ENCODE data around the gene CGREF1. TPM values are rescaled to one million over a fixed set of nuclear protein-coding genes. Genes with fewer than 3 reads are reported as not detected.

Gene CGREF1
- total RNA-seq, 1 donor from 2014 or later, result 0.43 TPM

DNA sequence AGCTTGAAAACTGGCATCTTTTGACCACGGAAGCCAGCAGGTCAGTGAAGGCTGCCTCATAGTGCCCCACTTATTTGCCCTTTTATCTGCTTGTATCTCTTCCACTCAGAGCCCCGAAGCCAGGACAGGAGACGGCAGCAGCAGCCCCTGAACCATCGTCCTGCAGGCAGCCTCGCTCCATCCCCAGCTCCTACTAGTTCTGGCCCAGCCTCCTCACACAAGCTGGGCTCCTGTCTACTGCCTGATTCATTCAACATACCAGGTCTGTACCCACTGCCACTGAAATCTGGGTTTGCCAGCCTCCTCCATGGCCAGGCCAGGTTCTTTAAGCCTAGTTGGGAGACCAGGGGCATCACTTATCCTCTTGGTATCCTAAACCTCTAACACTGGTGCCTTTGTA lies 51.5 kb downstream of the CGREF1 start:
- intact Hi-C loops (cut with DNase I), result no loop called here
- Histone ChIP-seq H3K4me3 (no peak overlapping the region), H3K4me1 (peaks cover 20% of the 10 kb centered on the region), H3K27ac (no peak overlapping the region), H3K27me3 (no peaks in the 10 kb centered on the region), H3K36me3 (peaks cover 37% of the 10 kb centered on the region), H3K9me3 (no peaks in the 10 kb centered on the region)
- no peak for DNase-seq
- no peak for ATAC-seq
- TF ChIP-seq, protein P1, sequence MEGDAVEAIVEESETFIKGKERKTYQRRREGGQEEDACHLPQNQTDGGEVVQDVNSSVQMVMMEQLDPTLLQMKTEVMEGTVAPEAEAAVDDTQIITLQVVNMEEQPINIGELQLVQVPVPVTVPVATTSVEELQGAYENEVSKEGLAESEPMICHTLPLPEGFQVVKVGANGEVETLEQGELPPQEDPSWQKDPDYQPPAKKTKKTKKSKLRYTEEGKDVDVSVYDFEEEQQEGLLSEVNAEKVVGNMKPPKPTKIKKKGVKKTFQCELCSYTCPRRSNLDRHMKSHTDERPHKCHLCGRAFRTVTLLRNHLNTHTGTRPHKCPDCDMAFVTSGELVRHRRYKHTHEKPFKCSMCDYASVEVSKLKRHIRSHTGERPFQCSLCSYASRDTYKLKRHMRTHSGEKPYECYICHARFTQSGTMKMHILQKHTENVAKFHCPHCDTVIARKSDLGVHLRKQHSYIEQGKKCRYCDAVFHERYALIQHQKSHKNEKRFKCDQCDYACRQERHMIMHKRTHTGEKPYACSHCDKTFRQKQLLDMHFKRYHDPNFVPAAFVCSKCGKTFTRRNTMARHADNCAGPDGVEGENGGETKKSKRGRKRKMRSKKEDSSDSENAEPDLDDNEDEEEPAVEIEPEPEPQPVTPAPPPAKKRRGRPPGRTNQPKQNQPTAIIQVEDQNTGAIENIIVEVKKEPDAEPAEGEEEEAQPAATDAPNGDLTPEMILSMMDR (IDR thresholded peaks at IDR 0.05), result no peak

DNA sequence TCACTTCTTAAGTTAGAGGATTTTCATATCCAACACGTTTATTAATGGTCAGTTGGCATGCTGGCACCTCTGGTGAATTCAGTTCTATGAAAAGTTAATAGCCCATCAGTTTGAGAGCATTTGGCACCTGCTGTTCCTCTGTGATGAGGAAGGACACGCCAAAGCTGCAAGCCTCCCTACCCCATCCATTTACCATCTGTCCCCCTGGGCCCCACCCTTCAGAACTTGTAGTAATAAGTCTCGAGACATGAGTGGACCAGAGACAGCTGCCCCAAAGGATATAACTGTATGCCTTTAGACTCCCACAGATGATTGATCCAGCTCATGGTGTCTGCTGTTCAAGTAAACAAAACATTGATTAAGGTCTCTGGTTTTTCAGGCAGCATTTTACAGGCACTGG lies 53.8 kb downstream of the CGREF1 start:
- Histone ChIP-seq H3K27me3 (no peaks in the 10 kb centered on the region), H3K27ac (no peak overlapping the region), H3K9me3 (no peaks in the 10 kb centered on the region), H3K36me3 (peaks cover 36% of the 10 kb centered on the region), H3K4me1 (peaks cover 9% of the 10 kb centered on the region), H3K4me3 (no peak overlapping the region)
- DNase-seq, result no peak
- intact Hi-C loops (cut with DNase I), result no loop called here
- ATAC-seq, result no peak
- TF ChIP-seq, protein P1 (IDR thresholded peaks at IDR 0.05), result no peak

DNA sequence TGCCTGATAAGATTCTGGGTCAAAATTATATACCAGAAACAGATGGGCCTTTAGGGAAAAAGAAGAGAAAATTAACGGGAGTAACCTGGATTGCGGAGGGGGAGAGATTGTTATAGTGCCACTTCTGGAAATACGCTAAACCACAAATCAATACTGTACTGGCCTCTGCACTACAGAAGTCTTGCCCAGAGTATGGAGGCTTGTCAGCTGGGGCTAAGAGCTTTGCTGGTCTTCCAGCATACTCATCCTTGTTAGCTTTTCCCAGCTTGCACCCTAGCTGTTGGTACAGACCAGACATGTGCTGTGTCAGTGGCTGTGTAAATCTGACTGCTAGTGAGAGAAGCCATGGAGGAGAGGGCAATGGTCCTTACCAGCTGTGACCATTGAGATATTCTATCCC lies 58.6 kb downstream of the CGREF1 start:
- H3K27me3 ChIP-seq, result no peaks in the 10 kb centered on the region
- no peak overlapping the region for H3K27ac ChIP-seq
- DNase-seq (no peak), ATAC-seq (no peak)
- H3K4me3 ChIP-seq, result no peak overlapping the region
- peaks cover 31% of the 10 kb centered on the region for H3K36me3 ChIP-seq
- no peaks in the 10 kb centered on the region for H3K4me1 ChIP-seq
- H3K9me3 ChIP-seq, result no peaks in the 10 kb centered on the region
- TF ChIP-seq, protein P1 (IDR thresholded peaks at IDR 0.05), result no peak
- intact Hi-C loops (cut with DNase I), result no loop called here

DNA sequence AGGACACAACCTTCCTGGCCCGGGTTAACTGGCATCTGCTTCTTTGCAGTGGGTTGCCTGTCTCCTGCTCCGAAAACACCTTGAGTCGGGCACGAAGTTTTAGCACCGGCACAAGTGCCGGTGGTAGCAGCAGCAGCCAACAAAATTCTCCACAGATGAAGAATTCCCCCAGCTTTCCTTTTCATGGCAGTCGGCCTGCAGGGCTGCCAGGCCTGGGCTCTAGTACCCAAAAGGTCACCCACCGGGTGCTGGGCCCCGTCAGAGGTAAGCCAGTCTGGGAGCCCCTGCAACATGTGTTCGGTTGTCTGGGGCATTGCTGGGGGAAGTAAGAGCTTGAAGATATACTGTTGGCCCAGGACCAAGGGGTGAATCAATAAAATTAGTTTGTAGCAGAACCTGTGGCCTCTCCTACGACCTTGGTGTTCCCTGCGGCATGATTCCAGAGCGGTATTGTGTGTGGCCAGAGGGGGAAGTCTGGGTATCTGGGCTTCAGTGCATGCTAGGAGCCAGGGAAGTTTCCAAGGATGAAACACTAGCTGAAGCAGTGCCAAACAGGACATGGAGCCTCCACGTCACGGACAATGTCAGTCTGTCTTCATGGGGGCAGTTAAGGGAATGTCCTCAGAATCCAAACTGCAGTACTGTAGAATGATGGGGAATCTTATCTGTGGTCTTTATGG lies 59.6 kb downstream of the CGREF1 start:
- ATAC-seq (no peak), DNase-seq (no peak)
- H3K4me3 ChIP-seq, result no peak overlapping the region
- TF ChIP-seq, protein P1 (IDR thresholded peaks at IDR 0.05), result no peak
- no peak overlapping the region for H3K27ac ChIP-seq
- H3K27me3 ChIP-seq, result no peaks in the 10 kb centered on the region
- H3K9me3 ChIP-seq, result no peaks in the 10 kb centered on the region
- intact Hi-C loops (cut with DNase I), result no loop called here
- H3K36me3 ChIP-seq, result peaks cover 39% of the 10 kb centered on the region
- no peaks in the 10 kb centered on the region for H3K4me1 ChIP-seq

DNA sequence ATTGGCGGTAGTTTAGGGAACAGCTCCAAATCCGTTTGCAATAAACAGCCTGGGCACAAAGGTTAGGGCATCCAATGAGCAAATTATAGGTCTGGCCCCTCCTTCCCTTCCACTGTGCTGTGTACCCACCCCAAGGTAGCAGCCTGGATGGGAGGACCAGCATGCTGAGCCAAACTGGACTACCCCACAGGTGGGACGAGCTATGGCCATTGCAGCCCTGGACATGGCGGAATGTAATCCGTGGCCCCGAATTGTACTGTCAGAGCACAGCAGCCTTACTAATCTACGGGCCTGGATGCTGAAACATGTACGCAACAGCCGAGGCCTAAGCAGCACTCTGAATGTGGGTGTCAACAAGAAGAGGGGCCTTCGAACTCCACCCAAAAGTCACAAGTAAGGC lies 60.7 kb downstream of the CGREF1 start:
- Histone ChIP-seq H3K9me3 (no peaks in the 10 kb centered on the region), H3K27me3 (no peaks in the 10 kb centered on the region), H3K36me3 (peaks cover 50% of the 10 kb centered on the region), H3K4me3 (no peak overlapping the region), H3K27ac (no peak overlapping the region), H3K4me1 (no peaks in the 10 kb centered on the region)
- ATAC-seq (no peak), DNase-seq (no peak)
- intact Hi-C loops (cut with DNase I), result no loop called here
- TF ChIP-seq, protein P1 (IDR thresholded peaks at IDR 0.05), result no peak

DNA sequence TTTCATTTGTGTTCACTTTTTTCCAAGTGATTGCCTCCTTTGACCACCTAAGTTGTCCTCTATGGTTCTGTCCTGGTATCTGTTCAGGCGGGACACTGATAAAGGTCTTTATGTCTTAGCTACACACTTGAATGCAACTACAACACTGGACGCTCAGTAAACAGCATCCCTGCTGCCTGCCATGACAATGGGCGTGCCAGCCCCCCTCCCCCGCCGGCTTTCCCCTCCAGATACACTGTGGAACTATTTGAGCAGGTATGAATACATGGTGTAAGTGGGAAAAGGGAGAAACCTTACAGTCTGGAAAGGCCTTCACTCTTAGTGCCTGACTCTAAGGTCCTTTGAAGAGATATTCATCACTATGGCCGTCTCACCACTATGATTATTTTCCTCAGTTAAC lies 61.7 kb downstream of the CGREF1 start:
- H3K36me3 ChIP-seq, result peaks cover 50% of the 10 kb centered on the region
- H3K27me3 ChIP-seq, result no peaks in the 10 kb centered on the region
- TF ChIP-seq, protein P1 (IDR thresholded peaks at IDR 0.05), result no peak
- ATAC-seq, result no peak
- H3K4me3 ChIP-seq, result no peak overlapping the region
- DNase-seq, result no peak
- no peak overlapping the region for H3K27ac ChIP-seq
- H3K4me1 ChIP-seq, result peaks cover 2% of the 10 kb centered on the region
- intact Hi-C loops (cut with DNase I), result no loop called here
- H3K9me3 ChIP-seq, result no peaks in the 10 kb centered on the region
